Bronchial epithelial cell (primary cell): ENCODE measurements around the gene DYNC2LI1. TPM values are rescaled to one million over a fixed set of nuclear protein-coding genes. Genes with fewer than 3 reads are reported as not detected.
A peak's percentile ranks its signal among the peaks of the same experiment; 100 is the strongest.

Source experiments
- DNase-seq: peaks from one replicate; pipeline ENCODE4 v3.0.0-alpha.2; 2010; ENCODE audit warnings: low read depth
- FAIRE-seq: peaks from 2 replicates; lab custom pipeline; 2011; peaks lifted over from hg19 to GRCh38; lab: Jason Lieb, UNC
- H3K27me3 ChIP-seq: 2 replicates; pipeline ENCODE4 v1.5.1; 2011; ENCODE audit warnings: low read length; ENCODE audit not compliant: control insufficient read depth, insufficient read depth
- H3K36me3 ChIP-seq: 2 replicates; pipeline ENCODE4 v1.5.1; 2011; ENCODE audit warnings: low read length; ENCODE audit not compliant: control insufficient read depth, insufficient read depth
- H3K4me3 ChIP-seq: 2 replicates; pipeline ENCODE4 v1.5.1; 2011; ENCODE audit warnings: mild to moderate bottlenecking, low read depth, low read length, control low read depth
- CTCF ChIP-seq: IDR thresholded peaks from 2 replicates; pipeline ENCODE4 v1.5.1; 2011; ENCODE audit warnings: mild to moderate bottlenecking, moderate library complexity, low read length, control low read depth, inconsistent platforms; ENCODE audit not compliant: insufficient read depth, severe bottlenecking
- total RNA-seq: library from RNA; depleted of rRNA; stranded (reverse); fragments of >200 nt; gene quantifications from 2 replicates; pipeline ENCODE4 v1.2.1, GENCODE V29; 2014

Gene DYNC2LI1
- total RNA-seq, 1 donor from 2014 or later: 8.2 TPM

- no peak overlapping the region for H3K4me3 ChIP-seq
- DNase-seq: no peak
- no peaks in the 10 kb centered on the region for H3K36me3 ChIP-seq
- no peak for FAIRE-seq
- H3K27me3 ChIP-seq: no peaks in the 10 kb centered on the region
- no peak for TF ChIP-seq CTCF
These were observed 37.0 kb downstream of the DYNC2LI1 start for GRCh38 chr2:43810888-43811287.

- Histone ChIP-seq H3K36me3 (no peaks in the 10 kb centered on the region), H3K4me3 (no peak overlapping the region), H3K27me3 (no peaks in the 10 kb centered on the region)
- TF ChIP-seq CTCF: no peak
- FAIRE-seq (no peak), DNase-seq (no peak)
These were observed 38.2 kb downstream of the DYNC2LI1 start for GRCh38 chr2:43812006-43812405.

GRCh38 chr2:43812947-43813346 lies 39.1 kb downstream of the DYNC2LI1 start:
- no peak for TF ChIP-seq CTCF
- DNase-seq (no peak), FAIRE-seq (no peak)
- Histone ChIP-seq H3K4me3 (no peak overlapping the region), H3K36me3 (no peaks in the 10 kb centered on the region), H3K27me3 (no peaks in the 10 kb centered on the region)

GRCh38 chr2:43814711-43815110 lies 40.9 kb downstream of the DYNC2LI1 start:
- DNase-seq (no peak), FAIRE-seq (no peak)
- Histone ChIP-seq H3K27me3 (no peaks in the 10 kb centered on the region), H3K4me3 (no peak overlapping the region), H3K36me3 (no peaks in the 10 kb centered on the region)
- TF ChIP-seq CTCF: no peak

- H3K4me3 ChIP-seq: no peak overlapping the region
- H3K36me3 ChIP-seq: no peaks in the 10 kb centered on the region
- H3K27me3 ChIP-seq: no peaks in the 10 kb centered on the region
- no peak for FAIRE-seq
- peak; percentile 40 for DNase-seq
- TF ChIP-seq CTCF: no peak
These were observed 44.9 kb downstream of the DYNC2LI1 start for GRCh38 chr2:43818761-43819160.

GRCh38 chr2:43819491-43820163 lies 45.8 kb downstream of the DYNC2LI1 start:
- Histone ChIP-seq H3K4me3 (no peak overlapping the region), H3K27me3 (no peaks in the 10 kb centered on the region), H3K36me3 (no peaks in the 10 kb centered on the region)
- FAIRE-seq (no peak), DNase-seq (no peak)
- TF ChIP-seq CTCF: no peak
